HepG2 (cell line): ENCODE measurements around the gene RPLP2. TPM values are rescaled to one million over a fixed set of nuclear protein-coding genes. Genes with fewer than 3 reads are reported as not detected.

Experiments
- AHDC1 ChIP-seq: sonication (generic); formaldehyde crosslinking; IDR thresholded peaks from 2 replicates; pipeline ENCODE4 v1.5.1; 2020; ENCODE audit warnings: mild to moderate bottlenecking, missing genetic modification reagents, borderline replicate concordance
- CTCF ChIP-seq: sonication (generic); formaldehyde crosslinking; IDR thresholded peaks from 2 replicates; pipeline ENCODE4 v1.5.0; 2020; ENCODE audit warnings: mild to moderate bottlenecking, missing genetic modification reagents, moderate library complexity
- DPF2 ChIP-seq: sonication (generic); formaldehyde crosslinking; IDR thresholded peaks from 2 replicates; pipeline ENCODE4 v1.4.0; 2020; ENCODE audit warnings: mild to moderate bottlenecking, low read depth, missing genetic modification reagents, borderline replicate concordance
- GLI4 ChIP-seq: sonication (generic); formaldehyde crosslinking; IDR thresholded peaks from 2 replicates; pipeline ENCODE4 v1.5.1; 2020; ENCODE audit warnings: missing genetic modification reagents, mild to moderate bottlenecking, moderate library complexity, borderline replicate concordance
- HNRNPUL1 ChIP-seq: fragments of 200-400 bp; formaldehyde crosslinking; IDR thresholded peaks from 2 replicates; pipeline ENCODE4 v1.6.1; 2017; ENCODE audit warnings: low read depth, mild to moderate bottlenecking, low read length, moderate library complexity
- MED1 ChIP-seq: sonication (generic); formaldehyde crosslinking; IDR thresholded peaks from 2 replicates; pipeline ENCODE4 v1.4.0; 2020; ENCODE audit warnings: missing genetic modification reagents
- NONO ChIP-seq, 2 experiments: fragments of 450-650 bp in 1 of 2; sonication (generic) in 1 of 2; formaldehyde crosslinking in 1 of 2; IDR thresholded peaks in 1 of 2; conservative IDR thresholded peaks in 1 of 2; 2 replicates each; pipeline versions ENCODE4 v1.6.1 to v1.8.0; 2017 to 2022; ENCODE audit warnings: mild to moderate bottlenecking in 1 of 2, missing genetic modification reagents in 1 of 2, moderate library complexity in 1 of 2
- NR0B2 ChIP-seq: sonication (generic); formaldehyde crosslinking; IDR thresholded peaks from 2 replicates; pipeline ENCODE4 v1.4.0; 2020; ENCODE audit warnings: mild to moderate bottlenecking, missing genetic modification reagents
- PHF5A ChIP-seq: IDR thresholded peaks from one replicate; pipeline ENCODE4 v1.6.1; 2018; ENCODE audit warnings: low read depth, missing genetic modification reagents; ENCODE audit not compliant: unreplicated experiment
- SALL2 ChIP-seq: sonication (generic); formaldehyde crosslinking; IDR thresholded peaks from 2 replicates; pipeline ENCODE4 v1.8.1; 2023; ENCODE audit warnings: mild to moderate bottlenecking, missing genetic modification reagents, inconsistent platforms
- SIN3A ChIP-seq: IDR thresholded peaks from 2 replicates; pipeline ENCODE4 v1.6.1; 2011; ENCODE audit warnings: low read depth, mild to moderate bottlenecking, control low read depth, low read length, borderline replicate concordance
- TBX3 ChIP-seq: fragments of 450-650 bp; IDR thresholded peaks from 2 replicates; pipeline ENCODE4 v1.6.1; 2017; ENCODE audit warnings: antibody characterized with exemption, mild to moderate bottlenecking, inconsistent platforms, borderline replicate concordance
- TIGD3 ChIP-seq: sonication (generic); formaldehyde crosslinking; IDR thresholded peaks from 2 replicates; pipeline ENCODE4 v1.5.1; 2020; ENCODE audit warnings: mild to moderate bottlenecking, missing genetic modification reagents, borderline replicate concordance
- ZNF234 ChIP-seq: sonication (generic); formaldehyde crosslinking; conservative IDR thresholded peaks from 2 replicates; pipeline ENCODE4 v1.5.1; 2020; ENCODE audit warnings: mild to moderate bottlenecking, missing genetic modification reagents
- ZNF414 ChIP-seq: sonication (generic); formaldehyde crosslinking; IDR thresholded peaks from 2 replicates; pipeline ENCODE4 v1.5.0; 2020; ENCODE audit warnings: missing genetic modification reagents
- ZNF570 ChIP-seq: sonication (generic); formaldehyde crosslinking; IDR thresholded peaks from 2 replicates; pipeline ENCODE4 v1.4.0; 2020; ENCODE audit warnings: mild to moderate bottlenecking, missing genetic modification reagents, borderline replicate concordance
- polyA plus RNA-seq, 8 experiments: library from polyadenylated mRNA; depleted of rRNA in 3 of 8; stranded (reverse) in 7 of 8; unstranded in 1 of 8; fragments of >200 nt; fragmentation: Illumina TruSeq in 4 of 8; extraction: Trizol in 4 of 8; gene quantifications; 2 replicates each; pipeline versions ENCODE4 v1.2.1 to v1.2.3, GENCODE V29; 2011 to 2016; ENCODE audit warnings: low read depth in 4 of 8, missing spikeins in 1 of 8, mixed read lengths in 1 of 8; ENCODE audit not compliant: insufficient read depth in 1 of 8
- total RNA-seq, 5 experiments: library from RNA; depleted of rRNA; stranded (reverse); fragments of >200 nt; fragmentation: Illumina TruSeq; extraction: Trizol; gene quantifications; 2 replicates each; pipeline ENCODE4 v1.2.3, GENCODE V29; 2016; ENCODE audit warnings: low read depth in 1 of 5

Gene RPLP2
- total and polyA plus RNA-seq, 2 of the 13 experiments (the other 11 are each of a cell fraction or from before 2014, with no cell fraction given): 978 to 2,106 TPM

GRCh38 chr11:838441-839279, 28.9 kb downstream of the RPLP2 start (continued):
- TF ChIP-seq TIGD3 (CRISPR knock-in tag) (0 out of 2 replicates have a peak, but pooled peaks have one; percentile 56), SIN3A (peak; percentile 80; the same call in 1 of the 2 replicates), SALL2 (no peak), ZNF570 (CRISPR knock-in tag) (0 out of 2 replicates have a peak, but pooled peaks have one; percentile 56), AHDC1 (CRISPR knock-in tag) (no peak), NR0B2 (peak; percentile 67; the same call in 1 of the 2 replicates), TBX3 (0 out of 2 replicates have a peak, but pooled peaks have one; percentile 17), ZNF234 (CRISPR knock-in tag) (no peak), MED1 (CRISPR knock-in tag) (peak; percentile 67), HNRNPUL1 (no peak), NONO (IDR thresholded peaks at IDR 0.05) (no peak), NONO (CRISPR knock-in tag; conservative IDR thresholded peaks at IDR 0.05) (peak; percentile 92), CTCF (CRISPR knock-in tag) (peak; percentile 81), DPF2 (no peak), GLI4 (CRISPR knock-in tag) (no peak), PHF5A (CRISPR knock-in tag) (no peak), ZNF414 (CRISPR knock-in tag) (peak; percentile 78; the same call in 1 of the 2 replicates)
